Fibroblast of the aortic adventitia (primary cell): Measurements from ENCODE around the gene GARIN5A. TPM values are rescaled to one million over a fixed set of nuclear protein-coding genes. Genes with fewer than 3 reads are reported as not detected.
"Not testable (repeated sequence)": the region's sequence is repeated elsewhere in the genome, so short reads cannot be mapped to it uniquely, and the experiment has no call there.

Experiments used
- DNase-seq: peaks from one replicate; pipeline ENCODE4 v3.0.0-alpha.2; 2010; ENCODE audit warnings: low read depth
- H3K4me3 ChIP-seq: 2 replicates; pipeline ENCODE4 v1.5.1; 2011; ENCODE audit warnings: low read depth, mild to moderate bottlenecking, control low read depth, low read length, moderate library complexity
- CTCF ChIP-seq: IDR thresholded peaks from 2 replicates; pipeline ENCODE4 v1.5.1; 2011; ENCODE audit warnings: mild to moderate bottlenecking, low read length, control low read depth, inconsistent platforms; ENCODE audit not compliant: insufficient read depth
- total RNA-seq: library from RNA; depleted of rRNA; stranded (reverse); fragments of >200 nt; gene quantifications from 2 replicates; pipeline ENCODE4 v1.2.3, GENCODE V29; 2012; ENCODE audit warnings: low replicate concordance

GARIN5A gene
- total RNA-seq, 1 donor = not detected

GRCh38 chr19:50475101-50475568, 1.5 kb downstream of the GARIN5A start:
- no peak for DNase-seq
- no peak for TF ChIP-seq CTCF
- no peak overlapping the region for H3K4me3 ChIP-seq

GRCh38 chr19:50473336-50473735, 3.3 kb downstream of the GARIN5A start:
- not testable (repeated sequence) for H3K4me3 ChIP-seq, DNase-seq

GRCh38 chr19:50468818-50469217, 7.8 kb downstream of the GARIN5A start:
- DNase-seq = no peak
- H3K4me3 ChIP-seq = no peak overlapping the region
- TF ChIP-seq CTCF = no peak

GRCh38 chr19:50467566-50467965, 9.1 kb downstream of the GARIN5A start:
- no peak for DNase-seq
- TF ChIP-seq CTCF = no peak
- H3K4me3 ChIP-seq = no peak overlapping the region

- no peak overlapping the region for H3K4me3 ChIP-seq
- no peak for TF ChIP-seq CTCF
- DNase-seq = no peak
Observed at GRCh38 chr19:50466706-50467039, 10.0 kb downstream of the GARIN5A start.

GRCh38 chr19:50465986-50466705, 10.5 kb downstream of the GARIN5A start:
- no peak for TF ChIP-seq CTCF
- DNase-seq = no peak
- H3K4me3 ChIP-seq = no peak overlapping the region

GRCh38 chr19:50465000-50465399, 11.6 kb downstream of the GARIN5A start:
- no peak overlapping the region for H3K4me3 ChIP-seq
- TF ChIP-seq CTCF = no peak
- DNase-seq = no peak
